GM19351 (cell line): ENCODE data around the gene SUV39H1.

ENCODE experiments used
- ATAC-seq: cut with Tn5 transposase; IDR thresholded peaks from one replicate; pipeline ENCODE4 v1.9.1; 2021; ENCODE audit warnings: mild to moderate bottlenecking, moderate library complexity; ENCODE audit not compliant: unreplicated experiment

SUV39H1 gene

DNA sequence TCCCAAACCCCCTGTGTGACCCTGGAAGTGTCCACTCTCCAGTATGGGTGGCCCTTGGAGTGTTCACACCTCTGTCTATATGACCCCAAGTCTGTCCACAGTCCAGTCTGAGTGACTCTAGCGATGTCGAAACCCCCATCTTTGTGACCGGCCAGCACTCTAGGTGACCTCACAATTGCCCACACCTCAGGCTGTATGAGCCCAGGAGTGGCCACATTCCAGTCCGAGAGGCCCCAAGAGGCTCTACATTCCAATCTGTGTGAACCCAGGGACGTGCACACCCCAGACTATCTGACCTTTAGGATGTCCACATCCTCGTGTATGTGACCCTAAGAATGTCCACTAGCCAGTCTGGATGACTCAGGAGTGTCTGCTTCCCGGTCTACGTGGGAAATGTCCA lies 57.7 kb downstream of the SUV39H1 start:
- ATAC-seq: no peak
